HEK293 (cell line): ENCODE results near the gene RPS21.

Experiments
- CTCF ChIA-PET: fragments of 350-600 bp; formaldehyde crosslinking; extraction: SDS; loops from one replicate; lab custom pipeline; 2021; ENCODE audit warnings: antibody characterized with exemption; lab: Yijun Ruan, JAX
- POLR2A ChIA-PET: fragments of 300-600 bp; formaldehyde crosslinking; extraction: SDS; loops from one replicate; lab custom pipeline; 2020; ENCODE audit warnings: antibody characterized with exemption, inconsistent platforms; lab: Yijun Ruan, JAX
- H3K27ac ChIP-seq: fragments of 200-500 bp; sonication (Bioruptor generic); 2 replicates; pipeline ENCODE4 v1.5.1; 2014; ENCODE audit warnings: low read depth, low read length, control low read depth, inconsistent platforms; ENCODE audit errors: extremely low read depth
- H3K36me3 ChIP-seq, 2 experiments: fragments of 200-500 bp in 1 of 2; sonication (Bioruptor generic) in 1 of 2; 1 replicate in 1 of 2; 2 replicates in 1 of 2; pipeline ENCODE4 v1.5.1; 2014 to 2017; ENCODE audit warnings: inconsistent platforms in 2 of 2, low read length in 2 of 2; ENCODE audit not compliant: control insufficient read depth in 2 of 2, insufficient read depth in 1 of 2
- H3K4me1 ChIP-seq: fragments of 200-500 bp; sonication (Bioruptor generic); 2 replicates; pipeline ENCODE4 v1.5.1; 2014; ENCODE audit warnings: mild to moderate bottlenecking, low read length, inconsistent platforms; ENCODE audit not compliant: control insufficient read depth, insufficient read depth
- H3K4me3 ChIP-seq: 2 replicates; pipeline ENCODE4 v1.5.1; 2011; ENCODE audit warnings: low read depth, mild to moderate bottlenecking, control low read depth, low read length, moderate library complexity
- H3K9me3 ChIP-seq: fragments of 200-500 bp; sonication (Bioruptor generic); 2 replicates; pipeline ENCODE4 v1.5.1; 2014; ENCODE audit warnings: low read depth, low read length, inconsistent platforms; ENCODE audit not compliant: control insufficient read depth, insufficient read depth
- EGR2 ChIP-seq: fragments of 450-650 bp; formaldehyde crosslinking; IDR thresholded peaks from 2 replicates; pipeline ENCODE4 v1.5.1; 2016; ENCODE audit warnings: low read depth, missing biosample characterization, missing genetic modification characterization
- KLF1 ChIP-seq: fragments of 450-650 bp; formaldehyde crosslinking; IDR thresholded peaks from 2 replicates; pipeline ENCODE4 v1.5.1; 2016; ENCODE audit warnings: missing biosample characterization, missing genetic modification characterization
- MZF1 ChIP-seq: fragments of 450-650 bp; formaldehyde crosslinking; IDR thresholded peaks from 2 replicates; pipeline ENCODE4 v1.5.1; 2017; ENCODE audit warnings: missing biosample characterization, missing genetic modification characterization, borderline replicate concordance
- PRDM6 ChIP-seq: fragments of 450-650 bp; formaldehyde crosslinking; IDR thresholded peaks from 2 replicates; pipeline ENCODE4 v1.5.1; 2017; ENCODE audit warnings: missing biosample characterization, missing genetic modification characterization
- ZBTB17 ChIP-seq: fragments of 450-650 bp; formaldehyde crosslinking; IDR thresholded peaks from 2 replicates; pipeline ENCODE4 v1.5.1; 2016; ENCODE audit warnings: missing biosample characterization, missing genetic modification characterization
- ZBTB21 ChIP-seq: fragments of 450-650 bp; formaldehyde crosslinking; IDR thresholded peaks from 2 replicates; pipeline ENCODE4 v1.5.1; 2017; ENCODE audit warnings: missing biosample characterization, missing genetic modification characterization
- ZBTB8A ChIP-seq: fragments of 450-650 bp; formaldehyde crosslinking; IDR thresholded peaks from 2 replicates; pipeline ENCODE4 v1.5.1; 2016; ENCODE audit warnings: missing biosample characterization, missing genetic modification characterization
- ZNF112 ChIP-seq: fragments of 450-650 bp; formaldehyde crosslinking; IDR thresholded peaks from 2 replicates; pipeline ENCODE4 v1.5.0; 2017; ENCODE audit warnings: missing biosample characterization, missing genetic modification characterization
- ZNF155 ChIP-seq: fragments of 450-650 bp; formaldehyde crosslinking; IDR thresholded peaks from 2 replicates; pipeline ENCODE4 v1.5.1; 2016; ENCODE audit warnings: missing biosample characterization, missing genetic modification characterization
- ZNF221 ChIP-seq: fragments of 450-650 bp; formaldehyde crosslinking; IDR thresholded peaks from 2 replicates; pipeline ENCODE4 v1.5.1; 2017; ENCODE audit warnings: missing biosample characterization, missing genetic modification characterization, borderline replicate concordance
- ZNF23 ChIP-seq: fragments of 450-650 bp; formaldehyde crosslinking; IDR thresholded peaks from 2 replicates; pipeline ENCODE4 v1.5.1; 2016; ENCODE audit warnings: missing biosample characterization, missing genetic modification characterization, borderline replicate concordance
- ZNF239 ChIP-seq: fragments of 450-650 bp; formaldehyde crosslinking; IDR thresholded peaks from 2 replicates; pipeline ENCODE4 v1.5.1; 2016; ENCODE audit warnings: missing biosample characterization, missing genetic modification characterization
- ZNF416 ChIP-seq: fragments of 450-650 bp; formaldehyde crosslinking; IDR thresholded peaks from 2 replicates; pipeline ENCODE4 v1.5.1; 2016; ENCODE audit warnings: missing biosample characterization, missing genetic modification characterization
- ZNF580 ChIP-seq: fragments of 450-650 bp; formaldehyde crosslinking; IDR thresholded peaks from 2 replicates; pipeline ENCODE4 v1.5.1; 2016; ENCODE audit warnings: missing biosample characterization, missing genetic modification characterization
- ZNF626 ChIP-seq: fragments of 450-650 bp; sonication (Bioruptor Pico); formaldehyde crosslinking; IDR thresholded peaks from 2 replicates; pipeline ENCODE4 v1.5.1; 2018; ENCODE audit warnings: missing biosample characterization, missing genetic modification characterization, inconsistent platforms
- ZNF658 ChIP-seq: fragments of 450-650 bp; formaldehyde crosslinking; IDR thresholded peaks from 2 replicates; pipeline ENCODE4; 2016; ENCODE audit warnings: missing biosample characterization, missing genetic modification characterization
- ZNF670 ChIP-seq: fragments of 450-650 bp; formaldehyde crosslinking; IDR thresholded peaks from 2 replicates; pipeline ENCODE4 v1.5.1; 2016; ENCODE audit warnings: missing biosample characterization, missing genetic modification characterization, low read depth

RPS21 gene

DNA sequence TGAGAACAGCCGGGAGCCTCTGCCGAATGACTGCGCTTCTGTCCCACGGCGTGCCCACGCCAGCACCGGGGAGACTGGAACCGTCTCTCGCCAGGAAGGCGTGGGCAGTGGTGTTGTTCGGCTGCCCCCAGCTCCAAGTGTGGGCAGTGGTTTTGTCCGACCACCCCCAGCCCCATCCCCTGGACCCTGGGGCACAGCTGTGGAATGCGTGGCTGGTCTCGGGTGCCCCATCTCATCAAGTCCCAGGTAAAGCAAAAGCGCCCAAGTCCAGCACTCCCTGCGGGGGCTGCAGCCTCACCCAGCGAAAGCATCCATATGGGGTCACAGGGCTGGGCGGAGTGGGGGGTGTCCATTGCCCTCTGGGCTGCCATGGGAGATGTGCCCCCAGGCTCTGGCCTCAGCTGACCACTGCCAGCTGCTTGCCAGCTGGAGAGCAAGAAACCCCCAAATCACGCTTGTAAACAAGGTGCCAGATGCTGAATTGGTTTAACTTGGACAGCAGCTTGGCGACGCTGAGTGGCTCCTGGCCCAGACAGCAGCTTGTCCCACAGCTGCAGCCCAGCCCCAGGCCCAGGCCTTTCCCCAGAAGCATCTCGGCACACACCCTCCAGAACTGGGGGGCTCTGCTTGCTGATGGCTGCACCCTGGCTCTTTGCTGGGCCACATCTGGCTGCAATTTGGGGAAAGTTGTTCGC, 15.7 kb downstream of the RPS21 start:
- ChIA-PET POLR2A (interaction anchor here (0.9 to 1.9 kb wide), 2 partner anchors 14 to 16 kb away, joined by 3 to 7 read pairs; partner anchors contain the start of gene RPS21), CTCF (no interaction called here)
- H3K4me1 ChIP-seq = 0 out of 2 replicates have a peak, but pooled peaks cover 2% of the 10 kb centered on the region
- H3K36me3 ChIP-seq = peaks cover 0 to 48% of the 10 kb centered on the region in 2 experiments; a peak in 2 of 3 replicates
- TF ChIP-seq EGR2 (tag by site-specific recombination) (peak; percentile 37; the same call in 1 of the 2 replicates), KLF1 (tag by site-specific recombination) (no peak)
- H3K9me3 ChIP-seq = no peaks in the 10 kb centered on the region
- no peak overlapping the region for H3K4me3 ChIP-seq
- no peak overlapping the region for H3K27ac ChIP-seq

DNA sequence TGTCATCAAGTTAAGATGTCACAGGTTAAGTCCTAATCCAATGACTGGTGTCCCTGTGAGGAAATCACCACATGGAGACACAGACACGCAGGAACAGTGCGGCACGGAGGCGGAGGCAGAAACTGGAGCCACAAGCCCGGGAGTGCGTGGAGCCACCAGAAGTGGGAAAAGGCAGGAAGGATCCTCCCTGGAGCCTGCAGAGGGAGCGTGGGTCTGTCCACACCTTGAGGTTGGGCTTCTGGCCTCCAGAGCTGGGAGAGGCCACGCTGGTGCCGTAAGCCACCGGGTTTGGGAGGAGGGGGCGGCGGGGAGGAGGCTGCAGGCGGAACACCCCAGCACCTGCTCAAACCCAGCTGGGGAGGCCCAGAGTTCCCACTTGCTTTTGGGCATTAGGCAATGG, 16.4 kb downstream of the RPS21 start:
- H3K27ac ChIP-seq = no peak overlapping the region
- no peaks in the 10 kb centered on the region for H3K9me3 ChIP-seq
- H3K36me3 ChIP-seq = peaks cover 0 to 42% of the 10 kb centered on the region in 2 experiments; a peak in 1 of 3 replicates
- CTCF ChIA-PET = no interaction called here
- H3K4me1 ChIP-seq = 0 out of 2 replicates have a peak, but pooled peaks cover 2% of the 10 kb centered on the region
- POLR2A ChIA-PET = interaction anchor here (1.9 kb wide), 1 partner anchor 16 kb away, joined by 7 read pairs; the partner anchor contains the start of gene RPS21
- no peak for TF ChIP-seq ZNF23 (tag by site-specific recombination)
- no peak for TF ChIP-seq ZNF221 (tag by site-specific recombination)
- 0 out of 2 replicates have a peak, but pooled peaks have one; percentile 24 for TF ChIP-seq EGR2 (tag by site-specific recombination)
- TF ChIP-seq ZNF626 (tag by site-specific recombination) = no peak
- H3K4me3 ChIP-seq = no peak overlapping the region

GRCh38 chr20:62404112-62404665, 17.3 kb downstream of the RPS21 start:
- Histone ChIP-seq H3K27ac (no peak overlapping the region), H3K4me3 (no peak overlapping the region), H3K36me3 (peaks cover 0 to 42% of the 10 kb centered on the region in 2 experiments; a peak in 1 of 3 replicates), H3K9me3 (no peaks in the 10 kb centered on the region), H3K4me1 (0 out of 2 replicates have a peak, but pooled peaks cover 2% of the 10 kb centered on the region)
- ChIA-PET CTCF (interaction anchor here (0.8 kb wide), 1 partner anchor 14 kb away, joined by 4 read pairs; no protein-coding TSS in a partner anchor), POLR2A (no interaction called here)
- TF ChIP-seq PRDM6 (tag by site-specific recombination) (no peak), ZNF580 (no peak), ZNF658 (tag by site-specific recombination) (no peak), ZNF112 (tag by site-specific recombination) (no peak), ZBTB21 (no peak), ZNF670 (no peak), ZBTB8A (tag by site-specific recombination) (no peak), MZF1 (tag by site-specific recombination) (no peak), ZBTB17 (tag by site-specific recombination) (no peak), ZNF155 (tag by site-specific recombination) (no peak), ZNF416 (tag by site-specific recombination) (no peak), ZNF239 (tag by site-specific recombination) (no peak)
